Left ventricle myocardium inferior (tissue), 1 donor: Measurements from ENCODE around the gene MSMP. TPM values are rescaled to one million over a fixed set of nuclear protein-coding genes. Genes with fewer than 3 reads are reported as not detected.
A peak's percentile ranks its signal among the peaks of the same experiment; 100 is the strongest.

Experiments used
- DNase-seq: peaks from one replicate; pipeline ENCODE4 v3.0.0-alpha.2; 2020
- H3K27ac ChIP-seq: fragments of 200-600 bp; replicated peaks from 2 replicates; pipeline ENCODE4 v1.8.0; 2021
- H3K27me3 ChIP-seq: fragments of 200-600 bp; 2 replicates; pipeline ENCODE4 v1.8.0; 2021; ENCODE audit warnings: low read depth
- H3K36me3 ChIP-seq: fragments of 200-600 bp; 2 replicates; pipeline ENCODE4 v1.8.0; 2021
- H3K4me1 ChIP-seq: fragments of 200-600 bp; 2 replicates; pipeline ENCODE4 v1.8.0; 2021
- H3K4me3 ChIP-seq: fragments of 200-600 bp; 2 replicates; pipeline ENCODE4 v1.8.0; 2021; ENCODE audit warnings: mild to moderate bottlenecking, moderate library complexity
- H3K9me3 ChIP-seq: fragments of 200-600 bp; replicated peaks from 2 replicates; pipeline ENCODE4 v1.8.0; 2021
- CTCF ChIP-seq: fragments of 200-600 bp; IDR thresholded peaks from 2 replicates; pipeline ENCODE4 v1.8.0; 2021; ENCODE audit warnings: antibody characterized with exemption, mild to moderate bottlenecking, borderline replicate concordance
- intact Hi-C: fragments of 100-400 bp; cut with micrococcal nuclease; formaldehyde crosslinking; loops from one replicate; pipeline ENCODE4 v1.11.0; 2022
- total RNA-seq: library from RNA; stranded (reverse); fragmentation: NEBNext Ultra II Directional; extraction: Animal tissue kit (Norgen Biotek cat#: 25700); gene quantifications from one replicate; pipeline ENCODE4 v1.2.1, GENCODE V29; 2021
- donor health status: DM: no; HTN: yes; CAD: no; lungs with severe emphysema.

The MSMP gene
- total RNA-seq, 1 donor from 2014 or later = not detected

- no peaks in the 10 kb centered on the region for H3K9me3 ChIP-seq
- intact Hi-C loops = no loop called here
- H3K4me1 ChIP-seq = peaks cover 40% of the 10 kb centered on the region
- peak overlapping the region; percentile 48 for H3K27ac ChIP-seq
- peak; percentile 48 for DNase-seq
- H3K27me3 ChIP-seq = no peaks in the 10 kb centered on the region
- H3K4me3 ChIP-seq = no peak overlapping the region
- peak; percentile 87 for TF ChIP-seq CTCF
- H3K36me3 ChIP-seq = peaks cover 74% of the 10 kb centered on the region
Measured at GRCh38 chr9:35736201-35736633, 17.9 kb downstream of the MSMP start.

GRCh38 chr9:35734096-35734495 is 20.0 kb downstream of the MSMP start:
- Histone ChIP-seq H3K27me3 (no peaks in the 10 kb centered on the region), H3K4me1 (peaks cover 61% of the 10 kb centered on the region), H3K4me3 (no peak overlapping the region), H3K9me3 (no peaks in the 10 kb centered on the region), H3K36me3 (peaks cover 54% of the 10 kb centered on the region), H3K27ac (peak overlapping the region; percentile 99)
- intact Hi-C loops = loop anchor here (5.0 kb wide), 1 partner anchor 87 kb away; no protein-coding TSS in a partner anchor
- no peak for DNase-seq
- no peak for TF ChIP-seq CTCF

GRCh38 chr9:35732800-35733541 is 21.1 kb downstream of the MSMP start:
- H3K9me3 ChIP-seq = no peaks in the 10 kb centered on the region
- no peak for DNase-seq
- peaks cover 73% of the 10 kb centered on the region for H3K4me1 ChIP-seq
- no peaks in the 10 kb centered on the region for H3K27me3 ChIP-seq
- H3K36me3 ChIP-seq = peaks cover 47% of the 10 kb centered on the region
- H3K4me3 ChIP-seq = peak overlapping the region; percentile 82
- intact Hi-C loops = loop anchor here (5.0 kb wide), 1 partner anchor 86 kb away; no protein-coding TSS in a partner anchor
- peak overlapping the region; percentile 99 for H3K27ac ChIP-seq
- TF ChIP-seq CTCF = no peak

GRCh38 chr9:35732185-35732799 is 21.8 kb downstream of the MSMP start, which contains the start of the genes CREB3 and TLN1:
TSS of gene CREB3 (plus strand) at chr9:35732666. CDS start at chr9:35732773, 107 bp downstream.
TSS of gene TLN1 (minus strand) at chr9:35732195. CDS start at chr9:35725694, 6,501 bp downstream.
- TF ChIP-seq CTCF = no peak
- H3K36me3 ChIP-seq = peaks cover 40% of the 10 kb centered on the region
- intact Hi-C loops = loop anchor here (5.0 kb wide), 1 partner anchor 85 kb away; no protein-coding TSS in a partner anchor
- H3K27me3 ChIP-seq = no peaks in the 10 kb centered on the region
- H3K4me3 ChIP-seq = peak within 1 kb of the TSS; percentile 82
- DNase-seq = peak; percentile 98
- H3K9me3 ChIP-seq = no peaks in the 10 kb centered on the region
- peak within 1 kb of the TSS; percentile 99 for H3K27ac ChIP-seq
- peaks cover 79% of the 10 kb centered on the region for H3K4me1 ChIP-seq

GRCh38 chr9:35731415-35732184 is 22.5 kb downstream of the MSMP start:
- Histone ChIP-seq H3K36me3 (peaks cover 33% of the 10 kb centered on the region), H3K27ac (peak overlapping the region; percentile 99), H3K4me3 (peak overlapping the region; percentile 82), H3K4me1 (peaks cover 81% of the 10 kb centered on the region), H3K27me3 (no peaks in the 10 kb centered on the region), H3K9me3 (no peaks in the 10 kb centered on the region)
- TF ChIP-seq CTCF = no peak
- intact Hi-C loops = loop anchor here (5.0 kb wide), 1 partner anchor 84 kb away; no protein-coding TSS in a partner anchor
- no peak for DNase-seq
